Measurements from ENCODE around the gene KTN1.

DNA sequence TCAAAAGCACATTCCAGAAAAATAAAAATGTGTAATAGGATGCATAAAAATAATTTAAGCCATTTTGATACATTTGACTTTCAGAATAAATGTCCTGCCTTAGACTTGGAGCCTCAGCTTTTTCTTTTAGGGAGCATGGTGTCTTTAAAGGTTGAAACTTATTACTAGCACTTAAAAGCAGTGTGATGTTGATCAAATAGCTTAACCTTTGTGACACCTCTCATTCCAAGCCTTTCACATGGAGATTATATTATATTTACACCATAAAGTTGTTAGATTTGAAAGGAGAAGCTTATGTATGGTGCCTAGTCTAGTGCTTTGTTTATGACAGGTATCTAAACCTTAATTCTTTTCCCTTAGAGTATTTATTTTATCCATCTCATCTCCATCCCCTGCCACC, 61.9 kb downstream of the KTN1 start:
- TF ChIP-seq EZH2 (IDR thresholded peaks at IDR 0.05; ENCODE audit: borderline replicate concordance, low read depth, low read length, severe bottlenecking) = no peak
- TF ChIP-seq, protein P1, sequence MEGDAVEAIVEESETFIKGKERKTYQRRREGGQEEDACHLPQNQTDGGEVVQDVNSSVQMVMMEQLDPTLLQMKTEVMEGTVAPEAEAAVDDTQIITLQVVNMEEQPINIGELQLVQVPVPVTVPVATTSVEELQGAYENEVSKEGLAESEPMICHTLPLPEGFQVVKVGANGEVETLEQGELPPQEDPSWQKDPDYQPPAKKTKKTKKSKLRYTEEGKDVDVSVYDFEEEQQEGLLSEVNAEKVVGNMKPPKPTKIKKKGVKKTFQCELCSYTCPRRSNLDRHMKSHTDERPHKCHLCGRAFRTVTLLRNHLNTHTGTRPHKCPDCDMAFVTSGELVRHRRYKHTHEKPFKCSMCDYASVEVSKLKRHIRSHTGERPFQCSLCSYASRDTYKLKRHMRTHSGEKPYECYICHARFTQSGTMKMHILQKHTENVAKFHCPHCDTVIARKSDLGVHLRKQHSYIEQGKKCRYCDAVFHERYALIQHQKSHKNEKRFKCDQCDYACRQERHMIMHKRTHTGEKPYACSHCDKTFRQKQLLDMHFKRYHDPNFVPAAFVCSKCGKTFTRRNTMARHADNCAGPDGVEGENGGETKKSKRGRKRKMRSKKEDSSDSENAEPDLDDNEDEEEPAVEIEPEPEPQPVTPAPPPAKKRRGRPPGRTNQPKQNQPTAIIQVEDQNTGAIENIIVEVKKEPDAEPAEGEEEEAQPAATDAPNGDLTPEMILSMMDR (IDR thresholded peaks at IDR 0.05; ENCODE audit: borderline replicate concordance, extremely low read depth, low read length, poor library complexity, severe bottlenecking) = no peak
